HepG2 (cell line): ENCODE results near the gene ARL8A.

Source experiments
- BHLHE40 ChIP-seq: IDR thresholded peaks from 2 replicates; pipeline ENCODE4 v1.6.1; 2011; ENCODE audit warnings: low read length, improper control_type of control experiment
- EZH2 ChIP-seq: conservative IDR thresholded peaks from 2 replicates; pipeline ENCODE4 v1.6.1; 2012; ENCODE audit warnings: mild to moderate bottlenecking, low read depth, low read length, moderate library complexity
- KLF9 ChIP-seq: IDR thresholded peaks from 2 replicates; pipeline ENCODE4 v1.6.1; 2016; ENCODE audit warnings: low read depth
- NFE2L1 ChIP-seq: sonication (generic); formaldehyde crosslinking; IDR thresholded peaks from 2 replicates; pipeline ENCODE4 v1.4.0; 2020; ENCODE audit warnings: missing genetic modification reagents, mild to moderate bottlenecking, borderline replicate concordance
- POLR2A ChIP-seq, 2 experiments: IDR thresholded peaks; 2 replicates each; pipeline ENCODE4 v1.6.1; 2011; ENCODE audit warnings: low read depth in 2 of 2, low read length in 2 of 2, mild to moderate bottlenecking in 1 of 2, moderate library complexity in 1 of 2; ENCODE audit not compliant: insufficient read depth in 1 of 2
- POLR2AphosphoS2 ChIP-seq: IDR thresholded peaks from 2 replicates; pipeline ENCODE4 v1.6.1; 2011; ENCODE audit warnings: low read depth, low read length, improper control_type of control experiment
- ZNF251 ChIP-seq: sonication (generic); formaldehyde crosslinking; IDR thresholded peaks from 2 replicates; pipeline ENCODE4 v1.9.0; 2021; ENCODE audit warnings: mild to moderate bottlenecking, missing genetic modification reagents
- ZSCAN12 ChIP-seq: sonication (generic); formaldehyde crosslinking; IDR thresholded peaks from 2 replicates; pipeline ENCODE4 v1.9.0; 2021; ENCODE audit warnings: mild to moderate bottlenecking, missing genetic modification reagents

DNA sequence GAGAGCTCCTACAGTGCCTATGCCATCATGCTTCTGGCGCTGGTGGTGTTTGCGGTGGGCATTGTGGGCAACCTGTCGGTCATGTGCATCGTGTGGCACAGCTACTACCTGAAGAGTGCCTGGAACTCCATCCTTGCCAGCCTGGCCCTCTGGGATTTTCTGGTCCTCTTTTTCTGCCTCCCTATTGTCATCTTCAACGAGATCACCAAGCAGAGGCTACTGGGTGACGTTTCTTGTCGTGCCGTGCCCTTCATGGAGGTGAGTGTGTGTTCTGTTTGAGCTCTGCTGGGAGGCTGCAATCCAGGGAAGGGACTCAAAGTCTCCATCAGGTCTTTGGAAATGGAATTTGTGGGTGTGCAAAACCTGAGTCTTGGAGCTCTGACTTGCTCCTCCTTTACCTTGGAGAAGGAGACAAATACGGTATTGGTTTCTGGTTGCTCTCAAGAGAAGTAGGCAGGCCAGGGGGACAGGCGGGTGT is 21.2 kb downstream of the ARL8A start:
- TF ChIP-seq ZSCAN12 (CRISPR knock-in tag) (no peak), ZNF251 (CRISPR knock-in tag) (no peak), BHLHE40 (no peak), POLR2A (IDR thresholded peaks at IDR 0.05; ENCODE audit: insufficient read depth in 1 of 2, low read depth in 2 of 2, low read length in 2 of 2) (no peak), KLF9 (no peak), POLR2AphosphoS2 (no peak), NFE2L1 (no peak), EZH2 (no peak)
